ENCODE measurements around the gene OR2C1. TPM values are rescaled to one million over a fixed set of nuclear protein-coding genes. Genes with fewer than 3 reads are reported as not detected.

Gene OR2C1
- total RNA-seq, 1 experiment from 2014 or later = not detected

GRCh38 chr16:3317315-3317999, 38.2 kb upstream of the OR2C1 start:
- no peaks in the 10 kb centered on the region for H3K27me3 ChIP-seq (ENCODE audit: insufficient read depth, low read length)
- no peak overlapping the region for H3K4me2 ChIP-seq (ENCODE audit: low read length)
- POLR2A ChIA-PET = no interaction called here
- BruUV-seq (replicated peaks) = TSS peak; percentile 32
- no peak for DNase-seq (ENCODE audit: low read depth, low spot score)
- H3K9me2 ChIP-seq (ENCODE audit: insufficient read depth) = no peaks in the 10 kb centered on the region
- peaks cover 0 to 21% of the 10 kb centered on the region in 2 experiments; a peak in 2 of 4 replicates for H3K36me3 ChIP-seq (ENCODE audit: control insufficient read depth in 1 of 2, insufficient read depth in 2 of 2, low read length in 2 of 2)
- H3K4me1 ChIP-seq (ENCODE audit: control insufficient read depth in 1 of 2, insufficient read depth in 2 of 2, low read length in 2 of 2) = 0 out of 4 replicates have a peak, but pooled peaks cover 0 to 3% of the 10 kb centered on the region in 2 experiments
- no peak overlapping the region for H2AFZ ChIP-seq (ENCODE audit: low read depth, low read length, poor library complexity, severe bottlenecking)
- TF ChIP-seq CTCF (IDR thresholded peaks at IDR 0.05 in 2 of 3, conservative IDR thresholded peaks at IDR 0.05 in 1 of 3; ENCODE audit: borderline replicate concordance in 1 of 3, insufficient read depth in 1 of 3, low read depth in 2 of 3, low read length in 2 of 3) = no peak
- no peak for TF ChIP-seq POLR2AphosphoS5 (IDR thresholded peaks at IDR 0.05; ENCODE audit: low read depth, low read length)
- TF ChIP-seq CBX3 (IDR thresholded peaks at IDR 0.05; ENCODE audit: low read depth) = peak; percentile 76; the same call in 1 of the 2 replicates
- no peak for TF ChIP-seq TCF7L2 (IDR thresholded peaks at IDR 0.05; ENCODE audit: borderline replicate concordance, extremely low read depth, insufficient read depth, insufficient read length)
- no peak for TF ChIP-seq FOSL1 (IDR thresholded peaks at IDR 0.05; ENCODE audit: low read depth)
- TF ChIP-seq EZH2phosphoT487 (IDR thresholded peaks at IDR 0.05; ENCODE audit: borderline replicate concordance) = no peak
- no peak for ATAC-seq
- H3K27ac ChIP-seq (ENCODE audit: low read depth, low read length) = no peak overlapping the region
- intact Hi-C loops (cut with micrococcal nuclease) = no loop called here
- no peak overlapping the region for H3K4me3 ChIP-seq (replicated peaks in 1 of 2; ENCODE audit: low read depth in 1 of 2, low read length in 2 of 2)
- no peaks in the 10 kb centered on the region for H3K79me2 ChIP-seq (ENCODE audit: insufficient read depth, low read length)
- RAD21 ChIA-PET (ENCODE audit: low non-redundant PET in 1 of 2, low total read pairs in 2 of 2, uncharacterized antibody in 2 of 2, unreplicated experiment in 2 of 2) = no interaction called here
- CTCF ChIA-PET = no interaction called here
- no peak overlapping the region for H3K9ac ChIP-seq (ENCODE audit: low read length)
- peaks cover 23 to 34% of the 10 kb centered on the region in 2 experiments; a peak in 3 of 4 replicates for H3K9me3 ChIP-seq (ENCODE audit: control insufficient read depth in 1 of 2, insufficient read depth in 1 of 2, low read depth in 1 of 2, low read length in 2 of 2)
- no peaks in the 10 kb centered on the region for H4K20me1 ChIP-seq (ENCODE audit: insufficient read depth)

- POLR2A ChIA-PET = no interaction called here
- BruUV-seq (replicated peaks) = no TSS peak
- Histone ChIP-seq H3K4me2 (ENCODE audit: low read length) (no peak overlapping the region), H3K27ac (ENCODE audit: low read depth, low read length) (no peak overlapping the region), H3K36me3 (ENCODE audit: control insufficient read depth in 1 of 2, insufficient read depth in 2 of 2, low read length in 2 of 2) (peaks cover 0 to 7% of the 10 kb centered on the region in 2 experiments; a peak in 2 of 4 replicates), H2AFZ (ENCODE audit: low read depth, low read length, poor library complexity, severe bottlenecking) (no peak overlapping the region), H3K4me3 (replicated peaks in 1 of 2; ENCODE audit: low read depth in 1 of 2, low read length in 2 of 2) (no peak overlapping the region), H3K27me3 (ENCODE audit: insufficient read depth, low read length) (no peaks in the 10 kb centered on the region), H3K4me1 (ENCODE audit: control insufficient read depth in 1 of 2, insufficient read depth in 2 of 2, low read length in 2 of 2) (0 out of 4 replicates have a peak, but pooled peaks cover 0 to 3% of the 10 kb centered on the region in 2 experiments), H3K9me2 (ENCODE audit: insufficient read depth) (no peaks in the 10 kb centered on the region), H3K79me2 (ENCODE audit: insufficient read depth, low read length) (no peaks in the 10 kb centered on the region), H3K9ac (ENCODE audit: low read length) (no peak overlapping the region), H4K20me1 (ENCODE audit: insufficient read depth) (no peaks in the 10 kb centered on the region), H3K9me3 (ENCODE audit: control insufficient read depth in 1 of 2, insufficient read depth in 1 of 2, low read depth in 1 of 2, low read length in 2 of 2) (peaks cover 12 to 20% of the 10 kb centered on the region in 2 experiments; a peak in 3 of 4 replicates)
- no peak for ATAC-seq
- intact Hi-C loops (cut with micrococcal nuclease) = no loop called here
- no peak for DNase-seq (ENCODE audit: low read depth, low spot score)
- RAD21 ChIA-PET (ENCODE audit: low non-redundant PET in 1 of 2, low total read pairs in 2 of 2, uncharacterized antibody in 2 of 2, unreplicated experiment in 2 of 2) = no interaction called here
- CTCF ChIA-PET = no interaction called here
- TF ChIP-seq EZH2phosphoT487 (IDR thresholded peaks at IDR 0.05; ENCODE audit: borderline replicate concordance) = no peak
- TF ChIP-seq ZFX (IDR thresholded peaks at IDR 0.05) = no peak
- no peak for TF ChIP-seq FOSL1 (IDR thresholded peaks at IDR 0.05; ENCODE audit: low read depth)
- no peak for TF ChIP-seq MAX (IDR thresholded peaks at IDR 0.05)
- TF ChIP-seq POLR2A (IDR thresholded peaks at IDR 0.05; ENCODE audit: borderline replicate concordance, extremely low read depth, insufficient read depth, insufficient read length) = no peak
- TF ChIP-seq ZNF274 (IDR thresholded peaks at IDR 0.05; ENCODE audit: low read depth, low read length) = no peak
- no peak for TF ChIP-seq ATF3 (IDR thresholded peaks at IDR 0.05)
- no peak for TF ChIP-seq JUND (IDR thresholded peaks at IDR 0.05)
- TF ChIP-seq ELF1 (IDR thresholded peaks at IDR 0.05; ENCODE audit: borderline replicate concordance, low read depth) = no peak
- TF ChIP-seq RAD21 (IDR thresholded peaks at IDR 0.05; ENCODE audit: low read depth) = no peak
- no peak for TF ChIP-seq TCF7L2 (IDR thresholded peaks at IDR 0.05; ENCODE audit: borderline replicate concordance, extremely low read depth, insufficient read depth, insufficient read length)
- no peak for TF ChIP-seq YY1 (IDR thresholded peaks at IDR 0.05; ENCODE audit: extremely low read depth, insufficient replicate concordance, low read depth, low read length)
Observed at GRCh38 chr16:3321816-3322215, 33.9 kb upstream of the OR2C1 start.
